Adipocyte (in vitro differentiated cells): ENCODE measurements around the gene MSI2.

Source experiments
- DNase-seq: peaks from one replicate; pipeline ENCODE4 v3.0.0-alpha.2; 2015; ENCODE audit warnings: low read depth
- H3K27me3 ChIP-seq: replicated peaks from 2 replicates; pipeline ENCODE4 v1.7.0; 2013; ENCODE audit warnings: mild to moderate bottlenecking, low read length, moderate library complexity; ENCODE audit not compliant: control insufficient read depth, insufficient read depth
- H3K36me3 ChIP-seq: 2 replicates; pipeline ENCODE4 v1.7.0; 2013; ENCODE audit warnings: low read length, mild to moderate bottlenecking, moderate library complexity; ENCODE audit not compliant: control insufficient read depth, insufficient read depth, severe bottlenecking
- H3K4me1 ChIP-seq: 2 replicates; pipeline ENCODE4 v1.7.0; 2013; ENCODE audit warnings: mild to moderate bottlenecking, low read length, moderate library complexity; ENCODE audit not compliant: control insufficient read depth, insufficient read depth
- H3K4me3 ChIP-seq: 2 replicates; pipeline ENCODE4 v1.7.0; 2013; ENCODE audit warnings: mild to moderate bottlenecking, low read length, moderate library complexity
- H3K9ac ChIP-seq: 2 replicates; pipeline ENCODE4 v1.7.0; 2013; ENCODE audit warnings: mild to moderate bottlenecking, low read length, moderate library complexity
- H3K9me3 ChIP-seq: 2 replicates; pipeline ENCODE4 v1.7.0; 2013; ENCODE audit warnings: mild to moderate bottlenecking, low read length, moderate library complexity; ENCODE audit not compliant: control insufficient read depth

Gene MSI2

GRCh38 chr17:57274162-57274561, 17.8 kb downstream of the MSI2 start:
- Histone ChIP-seq H3K27me3 (no peaks in the 10 kb centered on the region), H3K9me3 (no peaks in the 10 kb centered on the region), H3K9ac (no peak overlapping the region), H3K4me1 (no peaks in the 10 kb centered on the region), H3K4me3 (no peak overlapping the region), H3K36me3 (no peaks in the 10 kb centered on the region)
- DNase-seq = no peak

- Histone ChIP-seq H3K4me1 (no peaks in the 10 kb centered on the region), H3K9ac (no peak overlapping the region), H3K27me3 (no peaks in the 10 kb centered on the region), H3K9me3 (no peaks in the 10 kb centered on the region), H3K4me3 (no peak overlapping the region), H3K36me3 (no peaks in the 10 kb centered on the region)
- no peak for DNase-seq
Observed at GRCh38 chr17:57275071-57275764, 18.9 kb downstream of the MSI2 start.

- no peak for DNase-seq
- no peaks in the 10 kb centered on the region for H3K36me3 ChIP-seq
Observed at GRCh38 chr17:57276621-57277020, 20.3 kb downstream of the MSI2 start.

GRCh38 chr17:57277923-57278604, 21.7 kb downstream of the MSI2 start:
- no peak for DNase-seq
- H3K36me3 ChIP-seq = no peaks in the 10 kb centered on the region
- no peaks in the 10 kb centered on the region for H3K9me3 ChIP-seq
- no peaks in the 10 kb centered on the region for H3K27me3 ChIP-seq
- no peaks in the 10 kb centered on the region for H3K4me1 ChIP-seq
- no peak overlapping the region for H3K4me3 ChIP-seq
- no peak overlapping the region for H3K9ac ChIP-seq

More at GRCh38 chr17:57276621-57277020, 20.3 kb downstream of the MSI2 start:
- Histone ChIP-seq H3K4me3 (no peak overlapping the region), H3K27me3 (no peaks in the 10 kb centered on the region), H3K9me3 (no peaks in the 10 kb centered on the region), H3K4me1 (no peaks in the 10 kb centered on the region), H3K9ac (no peak overlapping the region)

GRCh38 chr17:57278740-57279387, 22.5 kb downstream of the MSI2 start:
- no peaks in the 10 kb centered on the region for H3K4me1 ChIP-seq
- H3K9me3 ChIP-seq = no peaks in the 10 kb centered on the region
- no peak overlapping the region for H3K4me3 ChIP-seq
- H3K36me3 ChIP-seq = no peaks in the 10 kb centered on the region
- DNase-seq = no peak
- no peaks in the 10 kb centered on the region for H3K27me3 ChIP-seq
- no peak overlapping the region for H3K9ac ChIP-seq

- H3K36me3 ChIP-seq = no peaks in the 10 kb centered on the region
Observed at GRCh38 chr17:57279432-57279831, 23.1 kb downstream of the MSI2 start.

GRCh38 chr17:57281887-57282286, 25.6 kb downstream of the MSI2 start:
- no peak for DNase-seq
- Histone ChIP-seq H3K4me1 (no peaks in the 10 kb centered on the region), H3K4me3 (no peak overlapping the region), H3K9ac (no peak overlapping the region), H3K36me3 (no peaks in the 10 kb centered on the region), H3K9me3 (no peaks in the 10 kb centered on the region), H3K27me3 (no peaks in the 10 kb centered on the region)

More at GRCh38 chr17:57279432-57279831, 23.1 kb downstream of the MSI2 start:
- Histone ChIP-seq H3K9me3 (no peaks in the 10 kb centered on the region), H3K9ac (no peak overlapping the region), H3K4me3 (no peak overlapping the region), H3K27me3 (no peaks in the 10 kb centered on the region), H3K4me1 (no peaks in the 10 kb centered on the region)
- DNase-seq = peak; percentile 9

- H3K9me3 ChIP-seq = no peaks in the 10 kb centered on the region
- no peaks in the 10 kb centered on the region for H3K36me3 ChIP-seq
- no peak overlapping the region for H3K9ac ChIP-seq
- no peak for DNase-seq
- H3K4me3 ChIP-seq = no peak overlapping the region
- no peaks in the 10 kb centered on the region for H3K4me1 ChIP-seq
- no peaks in the 10 kb centered on the region for H3K27me3 ChIP-seq
Observed at GRCh38 chr17:57282296-57282695, 26.0 kb downstream of the MSI2 start.

GRCh38 chr17:57283203-57283971, 27.1 kb downstream of the MSI2 start:
- no peaks in the 10 kb centered on the region for H3K36me3 ChIP-seq
- H3K4me3 ChIP-seq = no peak overlapping the region
- no peak for DNase-seq
- no peaks in the 10 kb centered on the region for H3K27me3 ChIP-seq
- H3K4me1 ChIP-seq = no peaks in the 10 kb centered on the region
- no peak overlapping the region for H3K9ac ChIP-seq
- H3K9me3 ChIP-seq = no peaks in the 10 kb centered on the region

GRCh38 chr17:57284583-57284982, 28.3 kb downstream of the MSI2 start:
- Histone ChIP-seq H3K36me3 (no peaks in the 10 kb centered on the region), H3K27me3 (no peaks in the 10 kb centered on the region), H3K9me3 (no peaks in the 10 kb centered on the region), H3K4me1 (no peaks in the 10 kb centered on the region), H3K9ac (no peak overlapping the region), H3K4me3 (no peak overlapping the region)
- no peak for DNase-seq
